ENCODE measurements around the gene FRMD6.

Gene FRMD6

DNA sequence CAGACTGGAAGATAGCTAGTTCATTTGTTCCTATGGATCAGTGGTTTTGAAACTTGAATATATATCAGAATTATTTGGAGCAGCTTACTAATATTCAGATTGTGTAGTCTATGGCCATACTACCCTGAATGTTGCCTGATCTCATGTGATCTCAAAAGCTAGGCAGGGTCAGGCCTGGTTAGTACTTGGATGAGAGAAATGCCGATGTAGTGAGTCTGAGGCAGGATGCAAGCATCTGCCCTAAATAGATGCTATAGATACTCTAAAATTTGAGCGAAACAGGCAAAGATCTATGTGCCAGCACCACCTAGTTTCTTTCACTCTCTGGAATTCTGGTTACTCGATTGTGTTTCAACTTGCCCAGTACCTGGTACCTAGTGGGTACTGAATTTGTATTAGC lies 40.9 kb downstream of the FRMD6 start:
- H3K4me3 ChIP-seq (ENCODE audit: low read depth, low read length), result no peak overlapping the region
- TF ChIP-seq, protein P1, sequence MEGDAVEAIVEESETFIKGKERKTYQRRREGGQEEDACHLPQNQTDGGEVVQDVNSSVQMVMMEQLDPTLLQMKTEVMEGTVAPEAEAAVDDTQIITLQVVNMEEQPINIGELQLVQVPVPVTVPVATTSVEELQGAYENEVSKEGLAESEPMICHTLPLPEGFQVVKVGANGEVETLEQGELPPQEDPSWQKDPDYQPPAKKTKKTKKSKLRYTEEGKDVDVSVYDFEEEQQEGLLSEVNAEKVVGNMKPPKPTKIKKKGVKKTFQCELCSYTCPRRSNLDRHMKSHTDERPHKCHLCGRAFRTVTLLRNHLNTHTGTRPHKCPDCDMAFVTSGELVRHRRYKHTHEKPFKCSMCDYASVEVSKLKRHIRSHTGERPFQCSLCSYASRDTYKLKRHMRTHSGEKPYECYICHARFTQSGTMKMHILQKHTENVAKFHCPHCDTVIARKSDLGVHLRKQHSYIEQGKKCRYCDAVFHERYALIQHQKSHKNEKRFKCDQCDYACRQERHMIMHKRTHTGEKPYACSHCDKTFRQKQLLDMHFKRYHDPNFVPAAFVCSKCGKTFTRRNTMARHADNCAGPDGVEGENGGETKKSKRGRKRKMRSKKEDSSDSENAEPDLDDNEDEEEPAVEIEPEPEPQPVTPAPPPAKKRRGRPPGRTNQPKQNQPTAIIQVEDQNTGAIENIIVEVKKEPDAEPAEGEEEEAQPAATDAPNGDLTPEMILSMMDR (IDR thresholded peaks at IDR 0.05; ENCODE audit: borderline replicate concordance, insufficient read depth, low read depth, low read length), result no peak

DNA sequence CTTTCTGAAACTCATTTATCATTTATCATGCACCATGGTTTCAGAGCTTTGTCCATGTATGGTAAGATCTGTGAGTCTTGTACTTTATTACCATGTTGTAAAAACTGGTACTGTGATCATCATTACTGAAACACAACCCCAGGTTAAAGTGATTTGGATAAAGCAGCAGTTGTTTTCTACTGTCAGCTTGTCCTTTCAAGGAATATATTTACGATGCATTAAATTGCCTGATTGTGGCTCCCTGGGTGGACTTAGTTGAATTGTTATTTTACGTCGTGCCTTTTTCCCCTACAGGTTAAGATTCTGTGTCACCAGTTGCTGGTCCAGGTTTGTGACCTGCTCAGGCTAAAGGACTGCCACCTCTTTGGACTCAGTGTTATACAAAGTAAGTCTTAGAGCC lies 46.1 kb downstream of the FRMD6 start:
- H3K4me3 ChIP-seq (ENCODE audit: low read depth, low read length), result no peak overlapping the region
- TF ChIP-seq, protein P1 (IDR thresholded peaks at IDR 0.05; ENCODE audit: borderline replicate concordance, insufficient read depth, low read depth, low read length), result no peak

DNA sequence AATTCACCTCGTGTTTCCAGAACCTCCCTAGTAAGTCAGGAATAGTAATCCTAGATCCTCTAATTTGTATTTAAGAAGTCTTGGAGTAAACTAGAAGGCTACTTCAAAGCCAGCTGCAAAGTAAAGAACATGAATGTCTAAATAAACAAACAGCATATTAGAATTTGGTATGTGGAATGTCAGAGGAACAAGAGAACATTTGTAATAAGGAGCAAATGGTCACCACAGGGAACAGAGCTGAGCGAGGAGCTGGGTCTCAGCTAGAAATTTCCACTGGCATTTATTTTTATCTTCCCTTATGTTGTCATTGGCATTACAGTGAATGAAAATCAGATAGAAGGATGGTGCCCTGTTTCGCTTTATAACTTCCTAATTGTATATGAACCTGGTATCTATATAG lies 50.2 kb downstream of the FRMD6 start:
- no peak overlapping the region for H3K4me3 ChIP-seq (ENCODE audit: low read depth, low read length)
- TF ChIP-seq, protein P1 (IDR thresholded peaks at IDR 0.05; ENCODE audit: borderline replicate concordance, insufficient read depth, low read depth, low read length), result no peak

DNA sequence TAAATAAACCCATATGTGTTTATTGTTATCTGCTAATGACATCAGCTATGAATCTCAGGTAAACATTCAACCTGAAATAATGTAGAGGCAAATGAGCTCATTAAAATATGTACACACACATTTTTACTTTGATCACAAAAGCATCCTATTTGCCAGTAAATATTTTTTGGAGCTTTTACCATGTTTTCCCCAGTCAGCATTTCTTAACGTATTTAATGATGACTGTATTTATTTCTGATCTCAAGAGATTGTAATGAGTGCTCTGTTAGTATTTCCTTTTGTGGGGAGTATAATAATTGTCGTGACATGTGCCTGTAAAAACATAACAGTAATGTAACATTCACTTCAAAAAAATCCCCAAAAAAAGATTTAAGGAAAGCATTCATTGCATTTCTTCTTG lies 52.1 kb downstream of the FRMD6 start:
- TF ChIP-seq, protein P1 (IDR thresholded peaks at IDR 0.05; ENCODE audit: borderline replicate concordance, insufficient read depth, low read depth, low read length), result no peak
- H3K4me3 ChIP-seq (ENCODE audit: low read depth, low read length), result no peak overlapping the region

DNA sequence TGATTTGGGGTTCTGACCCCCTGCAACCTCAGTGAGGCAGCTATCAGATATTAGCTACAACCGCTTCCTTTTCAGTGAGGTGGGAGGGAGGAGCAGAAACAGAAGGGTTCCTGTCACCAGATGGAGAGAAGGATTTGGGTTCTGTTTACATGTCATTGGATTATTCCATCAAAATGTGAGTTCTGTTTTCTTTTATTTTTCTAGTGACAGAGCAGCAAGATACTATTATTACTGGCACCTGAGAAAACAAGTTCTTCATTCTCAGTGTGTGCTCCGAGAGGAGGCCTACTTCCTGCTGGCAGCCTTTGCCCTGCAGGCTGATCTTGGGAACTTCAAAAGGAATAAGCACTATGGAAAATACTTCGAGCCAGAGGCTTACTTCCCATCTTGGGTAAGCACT lies 52.8 kb downstream of the FRMD6 start:
- no peak overlapping the region for H3K4me3 ChIP-seq (ENCODE audit: low read depth, low read length)
- TF ChIP-seq, protein P1 (IDR thresholded peaks at IDR 0.05; ENCODE audit: borderline replicate concordance, insufficient read depth, low read depth, low read length), result no peak

DNA sequence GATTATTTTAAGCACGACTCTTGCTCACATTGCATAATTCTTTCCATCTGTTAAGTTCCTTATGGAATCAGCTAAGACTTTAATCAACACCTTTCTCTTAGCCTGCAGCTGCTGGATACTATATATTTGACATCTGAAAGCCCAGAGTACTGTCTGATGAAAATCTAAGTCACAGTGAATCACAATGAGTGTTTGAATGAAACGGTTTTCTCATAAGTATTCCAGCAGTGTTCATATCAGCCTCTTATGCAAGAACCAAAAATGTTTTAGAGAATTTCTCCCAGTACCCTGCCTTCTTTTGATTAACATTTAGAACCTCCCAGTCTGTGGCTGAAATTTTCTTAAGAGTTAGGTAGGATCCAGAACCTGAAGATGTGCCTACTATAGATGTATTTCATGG lies 55.6 kb downstream of the FRMD6 start:
- H3K4me3 ChIP-seq (ENCODE audit: low read depth, low read length), result no peak overlapping the region
- TF ChIP-seq, protein P1 (IDR thresholded peaks at IDR 0.05; ENCODE audit: borderline replicate concordance, insufficient read depth, low read depth, low read length), result no peak

DNA sequence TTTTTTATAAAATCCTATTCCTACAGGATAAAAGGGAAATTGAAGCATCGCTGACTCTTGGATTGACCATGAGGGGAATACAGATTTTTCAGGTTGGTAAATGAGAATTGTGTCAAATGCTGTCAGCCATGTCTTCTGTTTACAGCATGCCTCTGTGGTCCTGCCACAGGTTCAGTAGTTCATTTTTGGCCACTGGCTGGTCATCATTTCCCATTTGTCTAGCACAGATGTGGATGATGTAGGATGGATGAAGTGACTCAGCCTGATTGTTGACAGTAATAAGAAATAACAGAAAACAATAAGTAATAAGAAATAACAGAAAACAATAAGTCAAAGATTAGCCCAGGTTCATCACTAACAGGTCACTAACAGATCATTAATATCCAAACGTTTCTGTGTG lies 59.8 kb downstream of the FRMD6 start:
- TF ChIP-seq, protein P1 (IDR thresholded peaks at IDR 0.05; ENCODE audit: borderline replicate concordance, insufficient read depth, low read depth, low read length), result no peak
- H3K4me3 ChIP-seq (ENCODE audit: low read depth, low read length), result no peak overlapping the region

All from GM12875 (cell line).